HEK293 (cell line): ENCODE results near the gene OOSP4B.

Source experiments
- CTCF ChIA-PET: fragments of 350-600 bp; formaldehyde crosslinking; extraction: SDS; loops from one replicate; lab custom pipeline; 2021; ENCODE audit warnings: antibody characterized with exemption; lab: Yijun Ruan, JAX
- POLR2A ChIA-PET: fragments of 300-600 bp; formaldehyde crosslinking; extraction: SDS; loops from one replicate; lab custom pipeline; 2020; ENCODE audit warnings: antibody characterized with exemption, inconsistent platforms; lab: Yijun Ruan, JAX
- H3K27ac ChIP-seq: fragments of 200-500 bp; sonication (Bioruptor generic); 2 replicates; pipeline ENCODE4 v1.5.1; 2014; ENCODE audit warnings: low read depth, low read length, control low read depth, inconsistent platforms; ENCODE audit errors: extremely low read depth
- H3K36me3 ChIP-seq, 2 experiments: fragments of 200-500 bp in 1 of 2; sonication (Bioruptor generic) in 1 of 2; 1 replicate in 1 of 2; 2 replicates in 1 of 2; pipeline ENCODE4 v1.5.1; 2014 to 2017; ENCODE audit warnings: inconsistent platforms in 2 of 2, low read length in 2 of 2; ENCODE audit not compliant: control insufficient read depth in 2 of 2, insufficient read depth in 1 of 2
- H3K4me1 ChIP-seq: fragments of 200-500 bp; sonication (Bioruptor generic); 2 replicates; pipeline ENCODE4 v1.5.1; 2014; ENCODE audit warnings: mild to moderate bottlenecking, low read length, inconsistent platforms; ENCODE audit not compliant: control insufficient read depth, insufficient read depth
- H3K4me3 ChIP-seq: 2 replicates; pipeline ENCODE4 v1.5.1; 2011; ENCODE audit warnings: low read depth, mild to moderate bottlenecking, control low read depth, low read length, moderate library complexity
- H3K9me3 ChIP-seq: fragments of 200-500 bp; sonication (Bioruptor generic); 2 replicates; pipeline ENCODE4 v1.5.1; 2014; ENCODE audit warnings: low read depth, low read length, inconsistent platforms; ENCODE audit not compliant: control insufficient read depth, insufficient read depth
- ATF2 ChIP-seq: fragments of 450-650 bp; formaldehyde crosslinking; IDR thresholded peaks from 2 replicates; pipeline ENCODE4 v1.5.1; 2016; ENCODE audit warnings: missing biosample characterization, missing genetic modification characterization, low read depth
- FEZF1 ChIP-seq: fragments of 450-650 bp; formaldehyde crosslinking; IDR thresholded peaks from 2 replicates; pipeline ENCODE4 v1.5.1; 2016; ENCODE audit warnings: missing biosample characterization, missing genetic modification characterization
- GLIS1 ChIP-seq: fragments of 450-650 bp; formaldehyde crosslinking; IDR thresholded peaks from 2 replicates; pipeline ENCODE4 v1.5.1; 2016; ENCODE audit warnings: missing biosample characterization, missing genetic modification characterization
- KLF8 ChIP-seq: fragments of 450-650 bp; formaldehyde crosslinking; IDR thresholded peaks from 2 replicates; pipeline ENCODE4 v1.5.1; 2016; ENCODE audit warnings: missing biosample characterization, missing genetic modification characterization
- PRDM10 ChIP-seq: fragments of 450-650 bp; formaldehyde crosslinking; IDR thresholded peaks from 2 replicates; pipeline ENCODE4 v1.5.1; 2016; ENCODE audit warnings: missing biosample characterization, missing genetic modification characterization
- SP2 ChIP-seq: fragments of 450-650 bp; formaldehyde crosslinking; IDR thresholded peaks from 2 replicates; pipeline ENCODE4 v1.5.1; 2016; ENCODE audit warnings: missing biosample characterization, missing genetic modification characterization
- TCF7L2 ChIP-seq: IDR thresholded peaks from 2 replicates; pipeline ENCODE4 v1.6.1; 2011; ENCODE audit warnings: low read depth, mild to moderate bottlenecking, inconsistent platforms, low read length, moderate library complexity, borderline replicate concordance
- ZBTB11 ChIP-seq: fragments of 450-650 bp; formaldehyde crosslinking; conservative IDR thresholded peaks from 2 replicates; pipeline ENCODE4 v1.5.1; 2016; ENCODE audit warnings: low read depth, missing biosample characterization, missing genetic modification characterization
- ZNF2 ChIP-seq: fragments of 450-650 bp; formaldehyde crosslinking; IDR thresholded peaks from 2 replicates; pipeline ENCODE4 v1.5.1; 2016; ENCODE audit warnings: missing biosample characterization, missing genetic modification characterization
- ZNF24 ChIP-seq: fragments of 450-650 bp; formaldehyde crosslinking; IDR thresholded peaks from 2 replicates; pipeline ENCODE4 v1.5.1; 2016; ENCODE audit warnings: missing biosample characterization, missing genetic modification characterization
- ZNF280C ChIP-seq: fragments of 450-650 bp; formaldehyde crosslinking; IDR thresholded peaks from 2 replicates; pipeline ENCODE4 v1.5.1; 2016; ENCODE audit warnings: missing biosample characterization, missing genetic modification characterization
- ZNF354C ChIP-seq: fragments of 450-650 bp; formaldehyde crosslinking; IDR thresholded peaks from 2 replicates; pipeline ENCODE4 v1.5.1; 2016; ENCODE audit warnings: missing biosample characterization, missing genetic modification characterization, low read depth, borderline replicate concordance
- ZNF416 ChIP-seq: fragments of 450-650 bp; formaldehyde crosslinking; IDR thresholded peaks from 2 replicates; pipeline ENCODE4 v1.5.1; 2016; ENCODE audit warnings: missing biosample characterization, missing genetic modification characterization
- ZNF433 ChIP-seq: fragments of 450-650 bp; formaldehyde crosslinking; IDR thresholded peaks from 2 replicates; pipeline ENCODE4 v1.5.1; 2016; ENCODE audit warnings: missing biosample characterization, missing genetic modification characterization, low read depth
- ZNF449 ChIP-seq: fragments of 450-650 bp; formaldehyde crosslinking; IDR thresholded peaks from 2 replicates; pipeline ENCODE4 v1.5.1; 2017; ENCODE audit warnings: missing biosample characterization, mild to moderate bottlenecking, missing genetic modification characterization, moderate library complexity
- ZNF501 ChIP-seq: fragments of 450-650 bp; formaldehyde crosslinking; IDR thresholded peaks from 2 replicates; pipeline ENCODE4 v1.5.1; 2016; ENCODE audit warnings: missing biosample characterization, missing genetic modification characterization
- ZNF513 ChIP-seq: fragments of 450-650 bp; IDR thresholded peaks from 2 replicates; pipeline ENCODE4 v1.5.1; 2018; ENCODE audit warnings: missing biosample characterization, missing genetic modification characterization
- ZNF514 ChIP-seq: fragments of 450-650 bp; formaldehyde crosslinking; IDR thresholded peaks from 2 replicates; pipeline ENCODE4 v1.5.1; 2016; ENCODE audit warnings: missing biosample characterization, missing genetic modification characterization
- ZNF548 ChIP-seq: fragments of 450-650 bp; formaldehyde crosslinking; IDR thresholded peaks from 2 replicates; pipeline ENCODE4 v1.5.1; 2016; ENCODE audit warnings: missing biosample characterization, missing genetic modification characterization
- ZNF558 ChIP-seq: fragments of 450-650 bp; formaldehyde crosslinking; IDR thresholded peaks from 2 replicates; pipeline ENCODE4 v1.5.1; 2016; ENCODE audit warnings: missing biosample characterization, missing genetic modification characterization
- ZNF561 ChIP-seq: fragments of 450-650 bp; IDR thresholded peaks from 2 replicates; pipeline ENCODE4 v1.5.1; 2018; ENCODE audit warnings: missing biosample characterization, missing genetic modification characterization, borderline replicate concordance
- ZNF585B ChIP-seq: fragments of 450-650 bp; formaldehyde crosslinking; IDR thresholded peaks from 2 replicates; pipeline ENCODE4 v1.5.1; 2016; ENCODE audit warnings: missing biosample characterization, missing genetic modification characterization
- ZNF704 ChIP-seq: fragments of 450-650 bp; formaldehyde crosslinking; IDR thresholded peaks from 2 replicates; pipeline ENCODE4 v1.5.1; 2016; ENCODE audit warnings: missing biosample characterization, missing genetic modification characterization

The OOSP4B gene

GRCh38 chr11:60077981-60078380 lies 61.0 kb downstream of the OOSP4B start:
- Histone ChIP-seq H3K9me3 (no peaks in the 10 kb centered on the region), H3K27ac (no peak overlapping the region), H3K4me3 (no peak overlapping the region), H3K36me3 (no peaks in the 10 kb centered on the region), H3K4me1 (no peaks in the 10 kb centered on the region)
- POLR2A ChIA-PET: no interaction called here
- TF ChIP-seq ZNF513 (no peak), ATF2 (no peak), ZNF449 (tag by site-specific recombination) (no peak), KLF8 (tag by site-specific recombination) (no peak), ZNF585B (no peak), ZNF561 (tag by site-specific recombination) (no peak), ZNF501 (no peak), FEZF1 (no peak), ZNF704 (tag by site-specific recombination) (no peak), ZNF416 (no peak), ZNF354C (tag by site-specific recombination) (no peak), ZNF548 (tag by site-specific recombination) (no peak), ZNF433 (tag by site-specific recombination) (no peak), ZBTB11 (no peak), ZNF558 (no peak), ZNF514 (no peak), TCF7L2 (no peak)
- CTCF ChIA-PET: no interaction called here

GRCh38 chr11:60078745-60079144 lies 61.8 kb downstream of the OOSP4B start:
- H3K4me3 ChIP-seq: no peak overlapping the region
- no peak overlapping the region for H3K27ac ChIP-seq
- TF ChIP-seq ZNF280C (tag by site-specific recombination) (no peak), GLIS1 (tag by site-specific recombination) (no peak), ZNF2 (tag by site-specific recombination) (no peak), ZNF24 (tag by site-specific recombination) (no peak), SP2 (no peak), PRDM10 (no peak)
- H3K4me1 ChIP-seq: no peaks in the 10 kb centered on the region
- no peaks in the 10 kb centered on the region for H3K36me3 ChIP-seq
- POLR2A ChIA-PET: no interaction called here
- CTCF ChIA-PET: no interaction called here
- H3K9me3 ChIP-seq: no peaks in the 10 kb centered on the region
